Right lobe of liver (tissue), 6 donors: Measurements from ENCODE around the gene SPTBN4. TPM values are rescaled to one million over a fixed set of nuclear protein-coding genes. Genes with fewer than 3 reads are reported as not detected.
"Not testable (repeated sequence)": the region's sequence is repeated elsewhere in the genome, so short reads cannot be mapped to it uniquely, and the experiment has no call there.

Experiments
- ATAC-seq, 4 donors: fragments of 200-7000 bp; cut with Tn5 transposase; one replicate each; pipeline ENCODE4 v1.9.1; 2020; ENCODE audit warnings: mild to moderate bottlenecking in 4 of 4, moderate library complexity in 4 of 4
- DNase-seq, 3 donors: peaks; one replicate each; pipeline ENCODE4 v3.0.0-alpha.2; 2020
- H3K27ac ChIP-seq, 3 donors: fragments of 200-600 bp; one replicate each; pipeline ENCODE4 v1.8.0; 2022
- H3K27me3 ChIP-seq, 2 donors: fragments of 200-600 bp; one replicate each; pipeline ENCODE4 v1.8.0; 2022
- H3K36me3 ChIP-seq, 4 donors: fragments of 200-600 bp; sonication (generic) in 1 of 4; one replicate each; pipeline versions ENCODE4 v1.5.1 to v1.8.0; 2017 to 2022; ENCODE audit warnings: control low read depth in 1 of 4
- H3K4me1 ChIP-seq, 4 donors: fragments of 200-600 bp; sonication (generic) in 1 of 4; one replicate each; pipeline versions ENCODE4 v1.5.1 to v1.8.0; 2017 to 2022; ENCODE audit warnings: control low read depth in 1 of 4
- H3K4me3 ChIP-seq, 3 donors: fragments of 200-600 bp; one replicate each; pipeline ENCODE4 v1.8.0; 2022
- H3K9me3 ChIP-seq, 4 donors: fragments of 200-600 bp; sonication (generic) in 1 of 4; one replicate each; pipeline versions ENCODE4 v1.5.1 to v1.8.0; 2017 to 2022; ENCODE audit warnings: control low read depth in 1 of 4
- POLR2A ChIP-seq: fragments of 450-650 bp; IDR thresholded peaks from one replicate; pipeline ENCODE4 v1.6.1; 2017; ENCODE audit warnings: antibody characterized with exemption, mild to moderate bottlenecking
- WGBS: methylation state at CpG from one replicate; pipeline ENCODE4 v1.1.6; 2018; ENCODE audit warnings: low coverage, low lambda C conversion rate; ENCODE audit not compliant: insufficient coverage; ENCODE audit errors: missing lambda C conversion rate; 5-methylcytosine and 5-hydroxymethylcytosine counted together
- intact Hi-C, 2 donors: fragments of 100-400 bp; cut with DNase I; formaldehyde crosslinking; loops; one replicate each; pipeline versions ENCODE4 v1.11.2 to v1.14.1; 2022
- total RNA-seq, 6 experiments: library from RNA; depleted of rRNA in 2 of 6; stranded (reverse); fragments of >200 nt in 2 of 6; fragmentation: NEBNext Ultra II Directional in 3 of 6; extraction: Animal tissue kit (Norgen Biotek cat#: 25700) in 3 of 6; gene quantifications; one replicate each; pipeline versions ENCODE4 v1.1.0 to v1.2.4, GENCODE V29; 2016 to 2023
- TF ChIP-seq, protein P1 (sequence below), 4 donors: fragments of 200-600 bp in 3 of 4; fragments of 450-650 bp in 1 of 4; IDR thresholded peaks; one replicate each; pipeline versions ENCODE4 v1.5.1 to v1.8.0; 2016 to 2022; ENCODE audit warnings: antibody characterized with exemption in 4 of 4, mild to moderate bottlenecking in 2 of 4
- donor health status: DM: no; HTN: yes; CAD: no.
- donor health status: DM: no; HTN: no; CAD: no.
- donor health status: DM: no; HTN: no; CAD: no.
- donor health status: DM: no; HTN: yes; CAD: no.
- donor health status: DM: no; HTN: yes; CAD: no.

Gene SPTBN4
- total RNA-seq, 6 experiments from 2014 or later = 0.44 to 1.6 (median 0.65) TPM

DNA sequence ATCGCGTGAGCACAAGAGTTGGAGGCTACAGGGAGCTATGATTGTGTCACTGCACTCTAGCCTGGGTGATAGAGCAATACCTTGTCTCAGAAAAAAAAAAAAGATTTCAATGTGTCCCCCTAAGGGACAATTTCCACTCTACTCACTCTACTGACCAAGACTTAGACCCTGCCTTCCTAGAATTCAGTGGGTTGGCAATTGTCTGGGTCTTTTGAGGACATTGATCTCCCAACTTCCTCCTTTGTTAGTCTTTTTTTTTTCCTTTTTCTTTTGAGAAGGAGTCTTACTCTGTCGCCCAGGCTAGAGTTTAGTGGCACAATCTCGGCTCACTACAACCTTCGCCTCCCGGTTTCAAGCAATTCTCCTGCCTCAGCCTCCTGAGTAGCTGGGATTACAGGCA, 2.2 kb downstream of the SPTBN4 start:
- 80% methylated on average over 2 of the region's 6 CpGs for WGBS
- no peak overlapping the region for H3K27ac ChIP-seq
- H3K9me3 ChIP-seq = no peaks in the 10 kb centered on the region
- TF ChIP-seq, protein P1, sequence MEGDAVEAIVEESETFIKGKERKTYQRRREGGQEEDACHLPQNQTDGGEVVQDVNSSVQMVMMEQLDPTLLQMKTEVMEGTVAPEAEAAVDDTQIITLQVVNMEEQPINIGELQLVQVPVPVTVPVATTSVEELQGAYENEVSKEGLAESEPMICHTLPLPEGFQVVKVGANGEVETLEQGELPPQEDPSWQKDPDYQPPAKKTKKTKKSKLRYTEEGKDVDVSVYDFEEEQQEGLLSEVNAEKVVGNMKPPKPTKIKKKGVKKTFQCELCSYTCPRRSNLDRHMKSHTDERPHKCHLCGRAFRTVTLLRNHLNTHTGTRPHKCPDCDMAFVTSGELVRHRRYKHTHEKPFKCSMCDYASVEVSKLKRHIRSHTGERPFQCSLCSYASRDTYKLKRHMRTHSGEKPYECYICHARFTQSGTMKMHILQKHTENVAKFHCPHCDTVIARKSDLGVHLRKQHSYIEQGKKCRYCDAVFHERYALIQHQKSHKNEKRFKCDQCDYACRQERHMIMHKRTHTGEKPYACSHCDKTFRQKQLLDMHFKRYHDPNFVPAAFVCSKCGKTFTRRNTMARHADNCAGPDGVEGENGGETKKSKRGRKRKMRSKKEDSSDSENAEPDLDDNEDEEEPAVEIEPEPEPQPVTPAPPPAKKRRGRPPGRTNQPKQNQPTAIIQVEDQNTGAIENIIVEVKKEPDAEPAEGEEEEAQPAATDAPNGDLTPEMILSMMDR (IDR thresholded peaks at IDR 0.05) = no peak
- TF ChIP-seq POLR2A = no peak
- H3K4me3 ChIP-seq = no peak overlapping the region
- no peaks in the 10 kb centered on the region for H3K27me3 ChIP-seq
- peaks cover 0 to 16% (median 10%) of the 10 kb centered on the region in 4 donors for H3K4me1 ChIP-seq
- no peak for ATAC-seq
- DNase-seq = no peak
- intact Hi-C loops = no loop called here
- H3K36me3 ChIP-seq = no peaks in the 10 kb centered on the region

DNA sequence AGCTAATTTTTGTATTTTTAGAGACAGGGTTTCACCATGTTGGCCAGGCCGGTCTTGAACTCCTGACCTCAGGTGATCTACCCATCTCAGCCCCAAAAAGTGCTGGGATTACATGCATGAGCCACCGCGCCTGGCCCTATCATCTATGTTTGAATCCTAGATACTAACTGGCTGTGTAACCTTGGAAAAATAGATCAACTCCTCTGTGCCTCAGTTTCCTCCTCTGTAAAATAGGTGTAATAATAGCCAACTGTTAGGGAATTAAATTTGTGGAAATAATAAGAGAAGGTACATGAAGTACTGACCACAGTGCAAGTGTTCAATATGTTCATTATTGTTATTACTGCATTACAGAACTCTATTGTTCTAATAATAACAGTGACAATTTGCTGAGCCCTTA, 4.3 kb downstream of the SPTBN4 start:
- Histone ChIP-seq H3K27ac (no peak overlapping the region), H3K4me3 (no peak overlapping the region), H3K9me3 (no peaks in the 10 kb centered on the region), H3K27me3 (no peaks in the 10 kb centered on the region), H3K4me1 (peaks cover 0 to 7% (median 6%) of the 10 kb centered on the region in 4 donors), H3K36me3 (no peaks in the 10 kb centered on the region)
- DNase-seq (no peak), ATAC-seq (no peak)
- intact Hi-C loops = loop anchor here in 1 of 2 donors (10.0 kb wide), 1 partner anchor 54 kb away; no protein-coding TSS in a partner anchor
- TF ChIP-seq, protein P1 (IDR thresholded peaks at IDR 0.05) = no peak
- TF ChIP-seq POLR2A = no peak
- WGBS = 100% methylated on average over 3 of the region's 3 CpGs

DNA sequence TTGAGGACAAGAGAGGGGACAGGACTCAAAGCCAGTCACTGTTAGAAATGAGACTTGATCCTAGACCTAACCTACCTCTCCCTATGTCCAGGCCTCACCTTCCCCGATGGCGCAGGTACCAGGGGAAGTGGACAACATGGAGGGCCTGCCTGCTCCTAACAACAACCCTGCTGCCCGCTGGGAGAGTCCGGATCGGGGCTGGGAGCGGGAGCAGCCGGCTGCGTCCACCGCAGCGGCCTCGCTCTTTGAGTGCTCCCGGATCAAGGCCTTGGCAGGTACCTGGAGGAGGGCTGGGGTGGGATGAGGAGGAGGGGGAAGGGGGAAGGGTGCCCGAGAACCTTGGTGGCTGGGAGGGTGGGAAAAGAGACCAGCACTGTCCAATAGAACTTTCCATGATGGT, 5.7 kb downstream of the SPTBN4 start:
- ATAC-seq = no peak
- Histone ChIP-seq H3K27me3 (no peaks in the 10 kb centered on the region), H3K4me3 (no peak overlapping the region)

DNA sequence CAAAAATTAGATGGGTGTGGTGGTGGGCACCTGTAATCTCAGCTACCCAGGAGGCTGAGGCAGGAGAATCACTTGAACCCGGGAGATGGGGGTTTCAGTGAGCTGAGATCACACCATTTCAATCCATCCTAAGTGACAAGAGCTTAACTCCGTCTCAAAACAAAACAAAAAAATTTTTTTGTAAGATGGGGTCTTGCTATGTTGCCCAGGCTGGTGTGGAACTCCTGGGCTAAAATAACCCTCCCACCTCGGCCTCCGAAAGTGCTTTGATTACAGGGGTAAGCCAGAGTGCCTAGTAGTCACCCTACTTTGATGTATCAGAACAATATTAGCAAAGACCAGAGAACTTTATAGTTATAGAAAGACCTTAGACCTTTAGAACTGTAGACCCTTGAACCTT, 7.9 kb downstream of the SPTBN4 start:
- H3K4me1 ChIP-seq = no peaks in the 10 kb centered on the region
- H3K27me3 ChIP-seq = no peaks in the 10 kb centered on the region
- DNase-seq (no peak), ATAC-seq (no peak)
- no peaks in the 10 kb centered on the region for H3K9me3 ChIP-seq
- H3K27ac ChIP-seq = no peak overlapping the region
- no peaks in the 10 kb centered on the region for H3K36me3 ChIP-seq
- no peak overlapping the region for H3K4me3 ChIP-seq
- intact Hi-C loops = loop anchor here in 1 of 2 donors (10.0 kb wide), 1 partner anchor 50 kb away; no protein-coding TSS in a partner anchor
- 82% methylated on average over 3 of the region's 4 CpGs for WGBS
- TF ChIP-seq POLR2A = no peak
- TF ChIP-seq, protein P1 (IDR thresholded peaks at IDR 0.05) = no peak

More for the DNA sequence above, 5.7 kb downstream of the SPTBN4 start:
- H3K27ac ChIP-seq = no peak overlapping the region
- no peaks in the 10 kb centered on the region for H3K9me3 ChIP-seq
- intact Hi-C loops = loop anchor here in 1 of 2 donors (10.0 kb wide), 1 partner anchor 52 kb away; no protein-coding TSS in a partner anchor
- DNase-seq = no peak
- H3K36me3 ChIP-seq = no peaks in the 10 kb centered on the region
- H3K4me1 ChIP-seq = no peaks in the 10 kb centered on the region
- 95% methylated on average over 4 of the region's 13 CpGs for WGBS
- TF ChIP-seq, protein P1 (IDR thresholded peaks at IDR 0.05) = no peak
- TF ChIP-seq POLR2A = no peak

DNA sequence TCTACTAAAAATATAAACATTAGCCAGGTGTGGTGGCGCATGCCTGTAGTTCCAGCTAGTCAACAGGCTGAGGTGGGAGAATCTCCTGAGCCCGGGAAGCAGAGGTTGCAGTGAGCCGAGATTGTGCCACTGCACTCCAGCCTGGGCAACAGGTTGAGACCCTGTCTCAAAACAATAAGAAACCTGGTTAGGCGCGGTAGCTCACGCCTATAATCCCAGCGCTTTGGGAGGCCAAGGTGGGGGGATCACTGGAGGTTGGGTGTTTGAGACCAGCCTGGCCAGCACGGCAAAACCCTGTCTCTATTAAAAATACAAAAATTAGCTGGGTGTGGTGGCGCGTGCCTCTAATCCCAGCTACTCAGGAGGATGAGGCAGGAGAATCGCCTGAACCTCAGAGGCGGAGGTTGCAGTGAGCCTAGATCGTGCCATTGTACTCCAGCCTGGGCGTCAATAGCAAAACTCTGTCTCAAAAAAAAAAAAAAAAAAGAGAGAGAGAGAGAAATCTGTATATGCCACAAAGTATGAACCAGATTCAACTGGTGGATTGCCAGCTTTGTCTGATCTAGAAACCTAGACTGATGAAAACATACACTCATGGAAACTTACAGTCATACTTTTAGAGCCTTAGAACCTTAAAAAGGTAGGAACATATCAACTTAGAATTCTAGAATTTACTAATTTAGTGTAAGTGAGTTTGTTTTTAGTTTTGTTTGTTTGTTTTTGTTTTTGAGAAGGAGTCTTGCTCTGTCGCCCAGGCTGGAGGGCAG, 9.3 kb downstream of the SPTBN4 start:
- not testable (repeated sequence) for H3K36me3 ChIP-seq, H3K27ac ChIP-seq, DNase-seq, ATAC-seq, H3K4me3 ChIP-seq, H3K4me1 ChIP-seq, H3K27me3 ChIP-seq, H3K9me3 ChIP-seq
- WGBS = 90% methylated on average over 13 of the region's 15 CpGs
- intact Hi-C loops = loop anchor here in 1 of 2 donors (10.0 kb wide), 1 partner anchor 49 kb away; no protein-coding TSS in a partner anchor
